Measurements from ENCODE around the gene FBXO24.

The FBXO24 gene

DNA sequence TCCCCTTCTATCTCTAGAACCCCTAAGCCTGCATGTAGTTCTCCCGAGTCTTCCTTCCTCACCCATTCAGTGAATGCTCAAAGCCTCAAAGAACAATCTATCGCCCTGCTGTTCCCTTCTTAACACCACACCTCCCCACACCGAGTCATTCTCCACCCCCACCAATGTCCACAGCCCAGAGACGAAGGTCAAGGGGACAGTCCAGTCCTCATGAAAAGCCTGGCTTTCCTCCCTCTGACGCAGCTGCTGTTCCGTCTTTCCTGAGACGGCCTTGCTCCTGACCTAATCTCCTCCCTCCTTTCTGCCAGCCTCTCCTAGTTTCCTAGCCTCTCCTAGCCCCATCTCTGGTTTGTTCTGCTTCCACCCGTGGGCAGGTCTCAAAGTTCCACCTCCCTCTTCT, 35.4 kb downstream of the FBXO24 start:
- DNase-seq: no peak
- no peak for TF ChIP-seq GATA1 (IDR thresholded peaks at IDR 0.05; ENCODE audit: low read depth, low read length)
- no peak for TF ChIP-seq POLR2A (IDR thresholded peaks at IDR 0.05; ENCODE audit: low read length)

DNA sequence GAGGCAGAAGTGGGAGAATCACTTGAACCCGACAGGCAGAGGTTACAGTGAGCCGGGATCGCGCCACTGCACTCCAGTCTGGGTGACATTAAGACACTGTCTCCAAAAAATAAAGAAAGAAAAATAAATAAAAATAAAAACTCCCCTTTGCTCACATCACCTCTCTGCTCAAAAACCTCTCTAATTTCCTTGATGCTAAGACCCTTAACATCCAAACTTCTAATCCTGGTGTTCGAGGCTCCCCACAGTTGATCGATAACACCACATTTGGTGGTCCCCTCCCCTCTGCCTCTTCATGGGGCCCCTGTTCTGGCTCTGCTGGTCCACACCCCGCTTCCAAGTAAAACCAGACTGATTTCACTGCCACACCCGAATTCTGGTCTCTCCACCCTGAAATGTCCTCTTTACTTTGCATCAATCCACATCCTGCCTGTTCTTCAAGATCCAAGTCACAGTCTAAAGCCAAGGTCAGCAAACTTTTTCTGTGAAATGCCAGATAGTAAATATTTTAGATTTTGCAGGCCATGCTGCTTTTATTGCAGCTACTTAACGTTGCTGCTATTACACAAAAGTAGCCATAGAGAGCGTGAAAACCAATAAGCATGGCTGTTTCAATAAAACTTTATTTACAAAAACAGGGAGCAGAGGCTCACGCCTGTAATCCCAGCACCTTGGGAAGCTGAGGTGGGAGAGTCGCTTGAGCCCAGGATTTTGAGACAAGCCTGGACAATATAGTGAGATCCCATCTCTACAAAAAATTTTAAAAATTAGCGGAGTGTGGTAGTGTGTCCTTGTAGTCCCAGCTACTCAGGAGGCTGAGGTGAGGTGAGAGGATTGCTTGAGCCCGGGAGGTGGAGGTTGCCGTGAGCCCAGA, 38.1 kb downstream of the FBXO24 start:
- TF ChIP-seq GATA1 (IDR thresholded peaks at IDR 0.05; ENCODE audit: low read depth, low read length) (no peak), POLR2A (IDR thresholded peaks at IDR 0.05; ENCODE audit: low read length) (no peak)
- peak; percentile 72 to 73 for DNase-seq

DNA sequence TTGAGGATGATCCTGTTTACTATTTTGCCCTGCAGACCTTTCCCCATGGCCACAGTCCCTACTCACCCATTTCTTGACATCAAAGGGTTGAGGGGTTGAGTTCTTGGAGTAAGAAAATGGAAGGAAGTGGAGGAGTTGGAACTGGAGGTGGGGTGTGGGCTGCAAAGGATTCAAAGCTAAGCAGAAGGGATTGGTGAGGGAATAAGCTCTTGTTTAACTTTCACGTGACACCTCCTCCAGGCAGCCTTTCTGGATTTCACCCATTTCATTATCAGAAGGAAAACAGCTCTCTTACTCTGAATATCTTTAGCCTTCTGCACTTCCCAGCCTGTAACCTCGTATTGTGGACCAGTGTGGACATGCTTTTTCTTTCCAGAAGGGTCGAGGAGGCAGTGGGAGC, 39.9 kb downstream of the FBXO24 start:
- DNase-seq: peak in 1 of 2 experiments; percentile 53
- TF ChIP-seq GATA1 (IDR thresholded peaks at IDR 0.05; ENCODE audit: low read depth, low read length) (no peak), POLR2A (IDR thresholded peaks at IDR 0.05; ENCODE audit: low read length) (no peak)

DNA sequence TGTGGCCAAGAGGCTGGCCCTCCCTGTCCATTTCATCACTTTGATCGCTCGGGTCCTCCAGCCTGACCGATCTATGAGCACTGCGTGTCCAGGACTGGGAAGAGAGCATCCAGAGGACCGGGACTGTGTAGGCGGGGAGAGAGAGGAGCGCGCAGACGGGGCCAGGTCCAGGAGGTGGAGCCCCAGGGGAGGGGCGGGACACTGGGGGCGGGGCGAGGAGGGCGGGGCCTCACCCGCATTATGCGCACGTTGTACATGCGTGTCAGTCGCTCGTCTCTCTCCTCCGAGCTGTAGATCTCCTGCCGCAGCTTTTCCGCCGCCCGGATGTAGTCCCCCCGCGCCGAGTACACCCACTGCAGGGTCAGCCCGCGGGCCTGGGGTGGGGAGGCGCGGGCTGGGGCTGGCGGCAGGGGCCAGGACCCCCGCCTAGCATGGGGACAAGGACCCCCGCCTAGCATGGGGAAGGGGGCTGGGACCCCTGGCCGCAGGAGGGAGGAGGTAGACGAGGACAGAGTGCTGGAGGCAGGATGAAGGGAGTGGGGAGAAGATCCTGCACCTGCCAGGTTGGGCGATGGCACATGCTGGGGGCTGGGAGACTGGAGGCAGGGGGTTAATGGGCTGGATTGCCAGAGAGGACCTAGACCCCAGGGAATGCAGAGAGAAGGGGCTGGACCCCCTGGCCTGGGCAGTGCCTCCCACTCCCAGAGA, 40.6 kb downstream of the FBXO24 start:
- no peak for TF ChIP-seq GATA1 (IDR thresholded peaks at IDR 0.05; ENCODE audit: low read depth, low read length)
- TF ChIP-seq POLR2A (IDR thresholded peaks at IDR 0.05; ENCODE audit: low read length): peak; percentile 14
- DNase-seq: peak; percentile 90 to 92

DNA sequence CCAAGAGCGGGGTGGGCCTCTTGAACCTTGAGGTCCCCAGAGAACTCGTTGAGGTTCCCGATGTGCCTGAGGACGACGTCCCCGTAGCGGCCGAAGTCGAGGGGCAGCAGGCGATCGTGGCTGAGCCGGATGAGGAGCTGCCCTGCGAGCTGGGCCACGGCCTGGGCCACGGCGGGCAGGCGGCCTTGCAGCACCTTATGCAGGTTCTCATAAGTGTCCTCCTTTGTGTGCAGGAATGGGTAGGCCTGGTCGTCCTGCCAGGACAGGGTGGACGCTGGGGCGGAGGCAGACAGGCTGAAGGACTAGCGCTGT, 41.1 kb downstream of the FBXO24 start:
- TF ChIP-seq GATA1 (IDR thresholded peaks at IDR 0.05; ENCODE audit: low read depth, low read length) (no peak), POLR2A (IDR thresholded peaks at IDR 0.05; ENCODE audit: low read length) (no peak)

DNA sequence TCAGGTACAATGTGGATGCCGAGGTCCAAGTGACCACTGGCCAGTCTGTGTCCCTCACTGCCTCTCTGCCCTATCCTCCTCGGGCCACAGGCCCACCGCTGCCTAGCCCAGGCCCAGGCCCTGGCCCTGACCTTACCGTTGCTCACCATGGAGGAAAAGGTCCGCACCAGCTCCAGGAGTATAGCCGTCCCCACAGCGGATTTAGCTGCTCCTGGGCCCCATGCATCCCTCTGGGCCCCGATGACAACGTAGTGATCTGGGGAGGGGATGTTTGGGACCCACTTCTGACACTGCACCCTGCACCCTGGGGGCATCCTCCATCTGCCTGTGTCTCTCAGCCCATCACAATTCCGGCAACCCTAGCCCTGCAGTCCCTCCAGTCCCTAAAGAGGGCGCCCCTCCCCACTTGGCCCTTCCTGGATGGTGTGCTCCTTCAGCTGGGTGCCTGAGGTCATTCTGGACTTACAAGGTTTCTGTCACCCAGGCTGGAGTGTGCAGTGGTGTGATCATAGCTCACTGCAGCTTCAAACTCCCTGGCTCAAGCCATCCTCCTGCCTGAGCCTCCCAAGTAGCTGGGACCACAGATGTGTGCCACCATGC, 43.1 kb downstream of the FBXO24 start:
- peak; percentile 66 to 70 for DNase-seq
- TF ChIP-seq GATA1 (IDR thresholded peaks at IDR 0.05; ENCODE audit: low read depth, low read length) (no peak), POLR2A (IDR thresholded peaks at IDR 0.05; ENCODE audit: low read length) (no peak)

More for the DNA sequence above, 41.1 kb downstream of the FBXO24 start:
- no peak for DNase-seq

DNA sequence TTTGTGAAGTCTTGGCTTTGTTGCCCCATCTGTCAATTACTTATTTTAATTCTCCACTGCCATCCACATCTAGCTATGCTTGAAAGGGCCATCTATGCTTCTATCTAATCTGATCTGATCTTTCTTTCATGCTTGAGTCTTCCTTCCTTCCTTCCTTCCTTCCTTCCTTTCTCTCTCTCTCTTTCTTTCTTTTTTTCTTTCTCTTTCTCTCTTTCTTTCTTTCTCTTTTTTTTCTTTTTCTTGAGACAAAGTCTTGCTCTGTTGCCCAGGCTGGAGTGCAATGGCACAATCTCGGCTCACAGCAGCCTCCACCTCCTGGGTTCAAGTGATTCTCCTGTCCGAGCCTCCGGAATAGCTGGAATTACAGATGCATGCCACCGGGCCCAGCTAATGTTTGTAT, 43.9 kb downstream of the FBXO24 start:
- TF ChIP-seq GATA1 (IDR thresholded peaks at IDR 0.05; ENCODE audit: low read depth, low read length): no peak
- TF ChIP-seq POLR2A (IDR thresholded peaks at IDR 0.05; ENCODE audit: low read length): no peak
- no peak for DNase-seq

DNA sequence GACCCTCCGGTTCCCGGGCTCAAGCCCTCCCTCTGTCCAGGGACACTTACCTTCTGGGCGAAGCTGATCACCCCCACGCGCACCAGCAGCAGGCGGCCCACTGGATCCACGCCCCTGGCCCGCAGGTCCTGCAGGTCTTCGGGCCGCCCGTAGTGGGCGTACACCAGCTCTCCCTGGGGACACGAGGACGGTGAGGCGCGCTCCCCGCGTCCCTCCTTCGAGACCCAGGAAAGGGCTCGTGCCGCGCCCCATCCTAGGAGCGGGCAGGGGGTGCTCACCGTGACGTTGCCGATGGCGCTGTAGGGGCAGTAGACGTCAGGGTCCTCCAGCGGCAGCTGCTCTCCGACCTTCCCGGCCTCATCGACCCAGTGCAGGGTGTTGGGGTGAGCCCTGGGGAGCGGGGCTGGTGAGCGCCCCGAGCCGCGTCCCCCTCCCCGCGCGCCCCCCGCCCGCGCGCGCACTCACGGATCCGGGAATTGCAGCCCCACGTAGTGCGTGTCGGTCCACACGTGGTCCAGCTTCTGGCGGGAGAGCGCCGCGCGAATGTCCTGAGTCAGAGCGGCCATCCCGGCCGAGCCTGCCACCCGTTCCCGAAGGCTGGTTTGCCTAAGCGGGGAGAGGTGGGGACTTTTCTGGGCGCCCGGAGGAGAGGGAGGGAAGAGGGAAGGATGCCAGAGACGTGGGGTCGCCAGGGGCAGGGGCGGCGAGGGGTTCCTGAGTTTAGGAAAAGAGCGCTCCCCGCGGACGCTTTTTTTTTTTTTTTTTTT, 47.0 kb downstream of the FBXO24 start:
- peak; percentile 49 to 62 for DNase-seq
- TF ChIP-seq GATA1 (IDR thresholded peaks at IDR 0.05; ENCODE audit: low read depth, low read length) (no peak), POLR2A (IDR thresholded peaks at IDR 0.05; ENCODE audit: low read length) (peak; percentile 23)

DNA sequence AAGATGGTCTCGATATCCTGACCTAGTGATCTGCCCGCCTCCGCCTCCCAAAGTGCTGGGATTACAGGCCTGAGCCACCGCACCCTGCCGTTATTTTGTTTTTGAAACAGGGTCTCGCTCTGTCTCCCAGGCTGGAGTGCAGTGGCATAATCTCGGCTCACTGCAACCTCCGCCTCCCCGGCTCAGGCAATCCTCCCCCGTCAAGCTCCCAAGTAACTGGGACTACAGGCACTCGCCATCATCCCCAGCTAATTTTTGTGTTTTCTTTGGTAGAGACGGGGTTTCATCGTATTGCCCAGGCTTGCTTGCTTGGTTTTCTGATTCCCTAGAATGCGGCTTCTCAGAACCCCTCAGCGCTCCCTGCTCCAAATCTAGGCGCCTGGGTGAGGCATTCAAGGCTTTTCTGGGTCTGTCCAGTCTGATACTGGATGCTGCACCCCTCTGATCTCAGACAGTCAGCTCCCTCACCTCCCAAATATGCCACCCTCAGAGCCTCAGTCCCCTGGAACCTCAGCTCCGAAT, 53.9 kb downstream of the FBXO24 start:
- DNase-seq: peak; percentile 70 to 71
- no peak for TF ChIP-seq GATA1 (IDR thresholded peaks at IDR 0.05; ENCODE audit: low read depth, low read length)
- no peak for TF ChIP-seq POLR2A (IDR thresholded peaks at IDR 0.05; ENCODE audit: low read length)

DNA sequence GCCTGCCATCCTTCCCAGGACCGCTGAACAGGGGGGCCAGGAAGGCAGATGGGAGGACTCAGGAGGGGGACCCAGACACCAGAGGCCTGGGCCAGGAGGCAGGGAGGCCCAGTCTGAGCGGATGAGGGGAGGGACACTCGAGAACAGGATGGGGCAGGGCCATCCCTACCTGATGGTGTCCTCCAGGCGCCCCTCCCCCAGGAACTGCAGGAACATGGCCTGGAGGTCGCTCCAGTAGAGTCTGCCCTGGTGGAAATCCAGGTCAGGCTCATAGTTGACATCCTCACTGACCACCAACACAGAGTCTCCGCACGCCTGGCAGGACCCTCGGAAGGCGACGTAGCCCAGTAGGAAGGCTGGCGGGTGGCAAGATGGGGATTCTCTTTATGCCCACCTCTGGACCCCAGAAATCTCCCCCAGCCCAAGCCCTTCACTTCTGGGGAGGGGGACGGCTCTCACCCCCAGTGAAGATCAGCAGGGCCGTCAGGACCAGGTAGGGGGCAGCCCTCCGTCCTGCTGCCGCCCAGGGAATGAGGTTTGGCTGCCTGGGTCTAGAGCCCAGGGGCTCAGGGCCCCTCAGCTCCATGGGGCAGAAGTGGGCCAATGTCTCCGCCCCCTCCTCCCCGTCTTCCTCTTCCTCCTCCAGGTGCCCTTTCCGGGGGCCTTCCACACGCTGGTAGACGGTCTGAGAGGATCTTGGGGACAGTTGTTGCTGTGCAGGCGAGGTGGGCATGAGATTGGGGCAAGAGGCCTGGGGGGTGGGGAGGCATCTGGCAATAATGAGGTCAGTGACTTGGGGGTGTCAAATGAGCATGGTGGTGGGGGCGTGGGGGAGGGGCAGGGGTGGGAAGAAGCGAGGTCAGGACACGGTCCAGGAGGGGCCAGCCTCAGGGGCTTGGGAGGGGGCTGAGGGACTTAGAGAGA, 54.7 kb downstream of the FBXO24 start:
- peak; percentile 84 to 91 for DNase-seq
- TF ChIP-seq GATA1 (IDR thresholded peaks at IDR 0.05; ENCODE audit: low read depth, low read length) (no peak), POLR2A (IDR thresholded peaks at IDR 0.05; ENCODE audit: low read length) (peak; percentile 57)

DNA sequence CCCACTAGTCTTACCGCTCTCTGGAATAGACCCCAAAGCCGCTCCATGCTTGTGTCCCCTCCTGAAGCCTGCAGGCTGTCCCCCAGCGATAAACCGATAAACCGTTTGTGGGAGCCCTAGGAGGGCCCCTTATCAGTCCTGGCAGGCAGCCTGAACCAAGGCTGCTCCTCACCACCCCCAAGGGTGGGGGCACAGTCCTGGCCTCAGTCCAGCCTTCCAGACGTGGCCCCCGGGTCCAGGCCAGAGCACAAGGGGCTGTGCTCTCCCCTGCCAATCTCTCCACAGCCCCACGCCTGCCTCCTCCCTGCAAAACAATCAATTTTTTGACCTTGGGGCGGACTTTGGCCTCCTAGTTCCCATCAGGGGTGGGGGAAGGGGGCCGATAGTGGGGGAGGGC, 55.3 kb downstream of the FBXO24 start, which contains the start of gene TFR2:
Gene TFR2 (minus strand): TSS at position 90 of the 397 bp plus-strand sequence. CDS start 43 bp downstream, at position 47.
- peak; percentile 96 to 99 for DNase-seq
- peak; percentile 90 for TF ChIP-seq GATA1 (IDR thresholded peaks at IDR 0.05; ENCODE audit: low read depth, low read length)
- TF ChIP-seq POLR2A (IDR thresholded peaks at IDR 0.05; ENCODE audit: low read length): peak; percentile 59

DNA sequence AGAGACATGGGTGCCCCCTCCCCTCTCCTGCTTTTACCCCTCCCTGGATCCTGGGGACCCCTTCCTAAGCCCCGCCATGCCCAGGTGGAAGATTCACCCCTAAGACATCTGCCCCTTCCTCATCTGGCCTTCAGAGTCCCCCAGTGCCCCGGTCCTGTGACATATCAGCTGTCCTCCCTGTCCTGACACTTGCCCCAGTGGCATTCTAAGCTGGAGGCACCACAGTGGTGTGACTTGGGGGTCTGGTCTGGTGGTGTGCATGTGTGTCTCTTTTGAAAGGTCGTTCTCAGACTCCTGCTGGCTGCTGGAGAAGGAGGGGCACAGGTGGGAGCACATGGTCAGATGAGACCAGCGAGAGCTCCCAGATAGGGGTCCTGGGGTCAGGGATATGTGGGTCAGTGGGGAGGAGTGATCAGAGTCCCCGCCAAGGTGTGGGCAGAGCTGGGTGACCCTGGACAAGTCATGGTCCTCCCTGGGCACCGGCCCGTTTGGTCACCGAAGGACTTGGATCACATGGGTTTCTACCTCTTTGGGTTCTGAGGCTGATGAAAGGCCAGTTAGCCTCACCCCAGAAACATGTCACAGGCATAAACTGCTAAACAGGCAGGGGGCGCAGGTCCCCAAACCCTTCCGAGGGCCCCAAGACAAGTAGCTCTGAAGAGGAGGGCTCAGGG, 55.9 kb downstream of the FBXO24 start:
- peak; percentile 81 to 84 for DNase-seq
- TF ChIP-seq GATA1 (IDR thresholded peaks at IDR 0.05; ENCODE audit: low read depth, low read length) (no peak), POLR2A (IDR thresholded peaks at IDR 0.05; ENCODE audit: low read length) (no peak)
